Caco-2 (cell line): ENCODE results near the gene KLK10. TPM values are rescaled to one million over a fixed set of nuclear protein-coding genes. Genes with fewer than 3 reads are reported as not detected.
"Not testable (repeated sequence)": the region's sequence is repeated elsewhere in the genome, so short reads cannot be mapped to it uniquely, and the experiment has no call there.

ENCODE experiments used
- BruUV-seq: library from RNA; stranded (reverse); fragments of 400-500 nt; replicated peaks from 2 replicates; lab custom pipeline; 2021; lab: Mats Ljungman, UMichigan
- CTCF ChIA-PET: fragments of 300-600 bp; sonication (Branson Sonifier 250); formaldehyde crosslinking; loops from one replicate; lab custom pipeline; 2022; ENCODE audit warnings: antibody characterized with exemption; lab: Charles Lee
- POLR2A ChIA-PET: fragments of 300-600 bp; sonication (Branson Sonifier 250); formaldehyde crosslinking; loops from one replicate; lab custom pipeline; 2022; ENCODE audit warnings: antibody characterized with exemption; lab: Charles Lee
- DNase-seq, 2 experiments: peaks; one replicate each; pipeline versions ENCODE4 v3.0.0 to v3.0.0-alpha.2; 2020 to 2022
- H3K27me3 ChIP-seq: replicated peaks from 2 replicates; pipeline ENCODE4 v1.6.0; 2011; ENCODE audit warnings: low read length; ENCODE audit not compliant: control insufficient read depth, insufficient read depth
- H3K36me3 ChIP-seq: 2 replicates; pipeline ENCODE4 v1.5.1; 2011; ENCODE audit warnings: low read length; ENCODE audit not compliant: control insufficient read depth, insufficient read depth
- H3K4me1 ChIP-seq: fragments of 250-450 bp; sonication (Bioruptor Pico); 2 replicates; pipeline ENCODE4 v1.5.1; 2020; ENCODE audit warnings: mild to moderate bottlenecking
- H3K4me3 ChIP-seq: 2 replicates; pipeline ENCODE4 v1.5.1; 2011; ENCODE audit warnings: low read depth, mild to moderate bottlenecking, control low read depth, low read length
- H3K9me3 ChIP-seq: fragments of 250-450 bp; sonication (Bioruptor Pico); 2 replicates; pipeline ENCODE4 v1.5.1; 2020; ENCODE audit warnings: mild to moderate bottlenecking, moderate library complexity
- H3K27ac Mint-ChIP-seq: one replicate; pipeline ENCODE4 v1.8.0; 2022; ENCODE audit warnings: mixed read lengths; ENCODE audit not compliant: unreplicated experiment
- H3K27me3 Mint-ChIP-seq: one replicate; pipeline ENCODE4 v1.8.0; 2022; ENCODE audit warnings: mixed read lengths; ENCODE audit not compliant: insufficient read depth, unreplicated experiment
- H3K36me3 Mint-ChIP-seq: one replicate; pipeline ENCODE4 v1.8.0; 2022; ENCODE audit warnings: mild to moderate bottlenecking, mixed read lengths; ENCODE audit not compliant: insufficient read depth, unreplicated experiment
- H3K4me1 Mint-ChIP-seq: one replicate; pipeline ENCODE4 v1.8.0; 2022; ENCODE audit warnings: low read depth, mixed read lengths; ENCODE audit not compliant: unreplicated experiment
- H3K4me3 Mint-ChIP-seq: one replicate; pipeline ENCODE4 v1.8.0; 2022; ENCODE audit warnings: mild to moderate bottlenecking, moderate library complexity, mixed read lengths; ENCODE audit not compliant: unreplicated experiment
- H3K9me3 Mint-ChIP-seq: one replicate; pipeline ENCODE4 v1.8.0; 2022; ENCODE audit warnings: mixed read lengths; ENCODE audit not compliant: unreplicated experiment
- CTCF ChIP-seq, 2 experiments: fragments of 200-600 bp in 1 of 2; IDR thresholded peaks; 1 replicate in 1 of 2; 2 replicates in 1 of 2; pipeline versions ENCODE4 v1.5.1 to v1.8.0; 2011 to 2022; ENCODE audit warnings: antibody characterized with exemption in 1 of 2, control low read depth in 1 of 2, inconsistent platforms in 1 of 2, low read depth in 1 of 2, low read length in 1 of 2, mild to moderate bottlenecking in 1 of 2, moderate library complexity in 1 of 2; ENCODE audit not compliant: insufficient read depth in 1 of 2, severe bottlenecking in 1 of 2, unreplicated experiment in 1 of 2
- intact Hi-C: fragments of 100-400 bp; cut with micrococcal nuclease; formaldehyde crosslinking; loops from one replicate; pipeline ENCODE4 v1.10.0; 2022; ENCODE audit not compliant: unreplicated experiment
- total RNA-seq: library from RNA; stranded (reverse); gene quantifications from 2 replicates; pipeline ENCODE4 v1.2.3, GENCODE V29; 2022

KLK10 gene
- total RNA-seq, 1 experiment from 2014 or later = not detected

DNA sequence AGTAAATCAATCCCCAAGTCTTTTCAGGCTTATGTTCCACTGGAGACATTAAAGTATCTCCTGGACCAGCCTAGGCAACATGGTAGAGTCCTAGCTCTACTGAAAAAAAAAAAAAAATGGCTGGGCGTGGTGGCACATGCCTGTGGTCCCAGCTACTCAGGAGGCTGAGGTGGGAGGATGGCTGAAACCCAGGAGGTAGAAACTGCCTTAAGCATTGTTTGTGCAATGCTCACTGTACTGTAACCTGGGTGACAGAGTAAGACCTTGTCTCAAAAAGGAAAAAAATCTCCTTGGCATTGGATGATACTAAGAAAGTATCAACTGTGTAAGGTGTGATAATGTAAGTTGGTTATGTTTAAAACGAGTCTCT lies 26.9 kb downstream of the KLK10 start:
- Mint-ChIP-seq H3K27me3 (peaks cover 16% of the 10 kb centered on the region), H3K4me1 (no peaks in the 10 kb centered on the region), H3K27ac (no peak overlapping the region), H3K9me3 (peaks cover 9% of the 10 kb centered on the region), H3K36me3 (no peaks in the 10 kb centered on the region), H3K4me3 (no peak overlapping the region)
- Histone ChIP-seq H3K4me1 (no peaks in the 10 kb centered on the region), H3K27me3 (no peaks in the 10 kb centered on the region), H3K9me3 (no peaks in the 10 kb centered on the region; the same call in 1 of the 2 replicates), H3K4me3 (no peak overlapping the region), H3K36me3 (no peaks in the 10 kb centered on the region)
- TF ChIP-seq CTCF (IDR thresholded peaks at IDR 0.05; ENCODE audit: insufficient read depth in 1 of 2, low read depth in 1 of 2, low read length in 1 of 2, severe bottlenecking in 1 of 2, unreplicated experiment in 1 of 2) = no peak
- DNase-seq = no peak
- ChIA-PET CTCF (no interaction called here), POLR2A (no interaction called here)
- intact Hi-C loops = no loop called here
- BruUV-seq = no TSS peak

DNA sequence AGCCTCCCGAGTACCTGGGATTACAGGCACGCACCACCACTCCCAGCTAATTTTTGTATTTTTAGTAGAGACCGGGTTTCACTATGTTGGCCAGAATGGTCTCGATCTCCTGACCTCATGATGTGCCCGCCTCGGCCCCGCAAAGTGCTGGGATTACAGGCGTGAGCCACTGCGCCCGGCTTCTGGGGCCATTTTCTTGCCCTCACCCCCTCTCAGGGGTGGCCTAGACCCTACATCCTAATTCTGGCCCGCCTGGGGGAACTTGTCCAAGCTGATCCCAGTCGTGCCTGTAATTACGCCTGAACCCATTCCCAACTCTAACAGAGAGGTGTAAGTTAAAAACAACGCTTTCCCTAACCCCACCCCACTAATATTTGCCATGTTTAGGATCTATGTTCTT lies 35.1 kb downstream of the KLK10 start:
- H3K4me1 Mint-ChIP-seq, CTCF ChIA-PET, BruUV-seq, H3K9me3 ChIP-seq, H3K4me1 ChIP-seq, H3K36me3 Mint-ChIP-seq, intact Hi-C loops, DNase-seq, H3K4me3 Mint-ChIP-seq, H3K27me3 ChIP-seq, H3K4me3 ChIP-seq, H3K9me3 Mint-ChIP-seq, POLR2A ChIA-PET, H3K27ac Mint-ChIP-seq, H3K36me3 ChIP-seq: not testable (repeated sequence)
- H3K27me3 Mint-ChIP-seq = peaks cover 19% of the 10 kb centered on the region

DNA sequence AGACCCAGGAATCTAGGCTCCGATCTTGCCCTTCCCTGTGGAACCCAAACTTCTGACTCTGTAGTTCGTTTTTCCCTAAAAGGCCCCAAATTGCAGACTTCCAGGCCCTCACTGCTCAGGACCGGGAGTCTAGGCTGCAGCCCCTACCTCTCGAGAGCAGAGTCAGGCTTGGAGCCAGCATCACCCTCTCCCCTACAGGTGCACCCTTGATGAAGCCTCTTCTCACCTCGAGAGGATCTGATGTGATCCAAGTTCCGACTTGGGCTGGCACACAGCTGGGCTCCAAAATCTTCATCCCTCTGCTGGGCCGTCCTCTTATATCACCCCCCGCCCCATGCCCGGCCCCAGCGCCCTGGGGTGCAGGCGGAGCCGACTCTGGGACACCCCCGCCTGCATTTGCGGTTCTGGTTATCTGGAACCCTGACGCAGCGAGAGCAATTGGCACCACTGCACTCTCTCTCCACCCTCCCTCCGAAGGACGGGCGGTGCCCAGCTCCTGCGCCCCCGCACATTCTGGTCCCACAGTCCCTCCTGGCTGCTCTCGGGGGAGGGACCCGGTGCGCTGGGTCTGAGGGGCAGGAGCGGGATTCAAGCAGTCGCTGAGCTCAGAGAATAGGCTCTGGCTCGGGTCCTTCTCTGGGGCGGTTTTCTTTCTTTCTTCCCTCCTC lies 35.8 kb downstream of the KLK10 start, which contains the start of gene KLK7:
TSS of gene KLK7 (minus strand) at position 293 of the 668 bp plus-strand sequence. CDS start 1,518 bp downstream, outside the sequence.
- H3K27me3 Mint-ChIP-seq = peaks cover 19% of the 10 kb centered on the region
- BruUV-seq = no TSS peak

More for the DNA sequence above, 35.8 kb downstream of the KLK10 start, which contains the start of gene KLK7:
- Histone ChIP-seq H3K4me3 (no peak within 1 kb of the TSS), H3K36me3 (no peaks in the 10 kb centered on the region), H3K9me3 (no peaks in the 10 kb centered on the region), H3K4me1 (no peaks in the 10 kb centered on the region), H3K27me3 (no peaks in the 10 kb centered on the region)
- no peak within 1 kb of the TSS for H3K27ac Mint-ChIP-seq
- H3K9me3 Mint-ChIP-seq = no peaks in the 10 kb centered on the region
- CTCF ChIA-PET = no interaction called here
- no peak within 1 kb of the TSS for H3K4me3 Mint-ChIP-seq
- POLR2A ChIA-PET = no interaction called here
- H3K36me3 Mint-ChIP-seq = no peaks in the 10 kb centered on the region
- TF ChIP-seq CTCF (IDR thresholded peaks at IDR 0.05; ENCODE audit: insufficient read depth in 1 of 2, low read depth in 1 of 2, low read length in 1 of 2, severe bottlenecking in 1 of 2, unreplicated experiment in 1 of 2) = no peak
- intact Hi-C loops = no loop called here
- no peak for DNase-seq
- H3K4me1 Mint-ChIP-seq = no peaks in the 10 kb centered on the region
